Measurements from ENCODE around the gene DGAT2L6.

DNA sequence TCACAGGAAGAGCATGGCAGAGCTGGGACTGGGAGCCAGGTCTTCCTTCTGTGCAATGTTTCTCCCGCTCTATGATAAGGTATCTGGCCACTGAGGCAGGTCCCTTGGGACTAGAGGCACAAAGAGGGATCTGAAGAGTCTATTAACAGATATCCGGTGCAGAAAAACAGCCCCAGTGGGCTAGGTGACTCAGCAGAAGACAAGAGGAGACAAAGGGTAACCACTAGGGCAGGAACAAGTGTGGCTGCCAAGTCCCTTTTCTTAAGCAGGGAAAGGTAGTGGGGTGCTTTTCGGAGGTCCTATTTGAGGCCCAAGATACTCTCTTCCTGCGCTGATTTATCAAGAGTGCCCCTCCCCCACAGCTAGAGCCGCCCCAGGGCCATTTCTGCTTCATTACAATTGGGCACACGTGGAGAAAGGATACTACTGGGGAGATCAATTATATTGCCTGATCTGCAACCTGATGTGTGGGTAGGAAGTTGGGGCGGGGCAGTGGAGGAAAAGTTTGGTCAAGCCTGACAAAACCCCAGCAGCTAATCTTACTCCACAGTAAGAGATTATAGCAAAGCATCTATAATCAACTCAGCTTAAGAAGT, at the start of gene DGAT2L6:
- TF ChIP-seq ZFX (IDR thresholded peaks at IDR 0.05), result no peak
- TF ChIP-seq, protein P1, sequence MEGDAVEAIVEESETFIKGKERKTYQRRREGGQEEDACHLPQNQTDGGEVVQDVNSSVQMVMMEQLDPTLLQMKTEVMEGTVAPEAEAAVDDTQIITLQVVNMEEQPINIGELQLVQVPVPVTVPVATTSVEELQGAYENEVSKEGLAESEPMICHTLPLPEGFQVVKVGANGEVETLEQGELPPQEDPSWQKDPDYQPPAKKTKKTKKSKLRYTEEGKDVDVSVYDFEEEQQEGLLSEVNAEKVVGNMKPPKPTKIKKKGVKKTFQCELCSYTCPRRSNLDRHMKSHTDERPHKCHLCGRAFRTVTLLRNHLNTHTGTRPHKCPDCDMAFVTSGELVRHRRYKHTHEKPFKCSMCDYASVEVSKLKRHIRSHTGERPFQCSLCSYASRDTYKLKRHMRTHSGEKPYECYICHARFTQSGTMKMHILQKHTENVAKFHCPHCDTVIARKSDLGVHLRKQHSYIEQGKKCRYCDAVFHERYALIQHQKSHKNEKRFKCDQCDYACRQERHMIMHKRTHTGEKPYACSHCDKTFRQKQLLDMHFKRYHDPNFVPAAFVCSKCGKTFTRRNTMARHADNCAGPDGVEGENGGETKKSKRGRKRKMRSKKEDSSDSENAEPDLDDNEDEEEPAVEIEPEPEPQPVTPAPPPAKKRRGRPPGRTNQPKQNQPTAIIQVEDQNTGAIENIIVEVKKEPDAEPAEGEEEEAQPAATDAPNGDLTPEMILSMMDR (conservative IDR thresholded peaks at IDR 0.05), result no peak

Data from C4-2B (cell line).